Measurements from ENCODE around the gene TM9SF2.
"Not testable (repeated sequence)": the region's sequence is repeated elsewhere in the genome, so short reads cannot be mapped to it uniquely, and the experiment has no call there.

The TM9SF2 gene

DNA sequence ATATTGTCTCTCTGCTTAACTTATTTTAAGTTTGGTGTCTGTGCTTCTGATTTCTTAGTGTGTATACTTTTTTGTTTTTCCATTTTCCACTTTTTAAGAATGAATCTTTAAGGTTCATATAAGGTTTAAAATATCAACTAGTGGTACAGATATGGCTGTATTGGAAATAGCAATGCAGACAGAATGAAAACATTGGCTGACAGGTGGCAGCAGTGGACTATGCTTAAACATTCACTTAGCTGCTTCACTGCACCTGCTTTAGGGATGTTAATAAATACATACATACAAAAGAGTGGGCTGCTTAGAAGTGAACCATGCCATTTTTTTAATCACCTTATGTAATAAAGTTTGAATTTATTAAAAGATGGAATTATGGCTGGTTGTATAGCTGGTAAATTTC lies 27.3 kb downstream of the TM9SF2 start:
- DNase-seq, result no peak

DNA sequence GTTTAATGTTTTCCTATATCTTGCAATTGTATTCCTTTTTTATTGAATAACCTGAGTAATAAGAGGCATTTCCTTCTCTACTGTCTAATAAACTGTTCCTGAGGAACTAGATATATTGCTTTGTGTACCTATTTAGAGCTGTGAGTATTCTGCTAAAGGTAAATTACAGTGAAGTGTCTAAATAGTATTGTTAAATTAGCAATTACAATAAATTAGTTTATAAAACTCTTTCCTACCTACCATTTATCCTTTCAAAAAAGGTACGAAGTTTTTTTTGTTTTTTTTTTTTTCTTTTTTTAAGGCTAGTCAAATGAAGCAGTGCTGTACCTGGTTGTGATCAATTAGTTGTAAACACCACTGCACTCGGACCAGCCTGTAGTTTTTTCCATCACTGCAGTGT lies 34.8 kb downstream of the TM9SF2 start:
- DNase-seq, result no peak

DNA sequence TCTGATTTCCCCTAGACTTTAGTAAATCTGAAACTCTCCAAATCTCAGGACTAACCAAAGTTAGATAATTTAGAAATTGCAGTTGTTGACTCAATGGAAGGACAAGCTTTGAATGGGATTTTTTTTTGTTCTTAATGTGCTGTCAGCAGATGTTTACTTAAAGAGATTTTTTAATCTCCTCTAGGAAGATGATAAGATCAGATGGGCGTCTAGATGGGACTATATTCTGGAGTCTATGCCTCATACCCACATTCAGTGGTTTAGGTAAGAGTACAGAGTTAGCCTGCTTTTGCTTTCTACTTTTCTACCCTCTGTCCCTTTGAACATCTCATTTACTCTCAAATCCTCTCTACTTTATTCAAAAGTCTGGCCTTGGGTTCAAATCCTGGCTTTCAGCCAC lies 39.3 kb downstream of the TM9SF2 start:
- no peak for DNase-seq

- peak in 1 of 58 donors; percentile 11 for DNase-seq
Measured at GRCh38 chr13:99542788-99543406, 41.6 kb downstream of the TM9SF2 start.

GRCh38 chr13:99545361-99545760 lies 44.1 kb downstream of the TM9SF2 start:
- no peak for DNase-seq

GRCh38 chr13:99545979-99546378 lies 44.7 kb downstream of the TM9SF2 start:
- DNase-seq, result no peak

DNA sequence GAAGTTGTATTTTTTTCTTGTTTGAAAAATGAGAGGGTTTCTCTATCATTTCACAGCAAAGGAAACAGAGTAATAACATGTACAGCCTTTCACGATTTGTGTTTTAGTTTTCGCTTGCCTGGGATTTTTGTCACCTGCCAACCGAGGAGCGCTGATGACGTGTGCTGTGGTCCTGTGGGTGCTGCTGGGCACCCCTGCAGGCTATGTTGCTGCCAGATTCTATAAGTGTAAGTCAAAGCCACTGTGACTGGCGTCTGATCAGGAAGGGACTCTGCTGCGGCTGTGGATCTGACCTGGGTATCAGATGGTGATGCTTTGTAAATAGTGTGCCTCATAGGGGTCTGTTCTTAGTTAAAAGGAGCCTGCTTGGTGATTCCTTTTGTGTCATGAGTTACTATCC lies 45.6 kb downstream of the TM9SF2 start:
- no peak for DNase-seq

DNA sequence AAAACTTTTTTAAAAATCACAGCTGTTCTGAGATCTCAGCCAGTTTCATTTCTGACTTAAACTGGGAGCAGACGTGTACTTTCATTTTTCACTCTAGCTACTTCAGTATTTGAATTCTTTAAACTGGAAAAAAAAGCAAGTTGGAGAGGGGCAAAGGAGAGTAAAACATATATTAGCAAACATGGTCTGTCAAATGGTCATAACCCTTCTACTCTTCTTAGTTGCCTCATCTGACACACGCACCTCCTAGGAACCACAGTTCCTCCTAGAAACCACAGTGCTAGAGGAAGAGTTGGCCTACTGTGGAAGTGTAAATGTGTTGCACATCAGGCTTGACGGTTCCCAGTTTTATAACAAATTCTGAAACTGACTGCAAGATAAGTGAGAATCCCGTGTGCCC lies 47.2 kb downstream of the TM9SF2 start:
- no peak for DNase-seq

- no peak for DNase-seq
Measured at GRCh38 chr13:99553033-99553432, 51.8 kb downstream of the TM9SF2 start.

GRCh38 chr13:99555149-99555548 lies 53.9 kb downstream of the TM9SF2 start:
- no peak for DNase-seq

GRCh38 chr13:99556867-99557443 lies 55.7 kb downstream of the TM9SF2 start:
- DNase-seq, result no peak

DNA sequence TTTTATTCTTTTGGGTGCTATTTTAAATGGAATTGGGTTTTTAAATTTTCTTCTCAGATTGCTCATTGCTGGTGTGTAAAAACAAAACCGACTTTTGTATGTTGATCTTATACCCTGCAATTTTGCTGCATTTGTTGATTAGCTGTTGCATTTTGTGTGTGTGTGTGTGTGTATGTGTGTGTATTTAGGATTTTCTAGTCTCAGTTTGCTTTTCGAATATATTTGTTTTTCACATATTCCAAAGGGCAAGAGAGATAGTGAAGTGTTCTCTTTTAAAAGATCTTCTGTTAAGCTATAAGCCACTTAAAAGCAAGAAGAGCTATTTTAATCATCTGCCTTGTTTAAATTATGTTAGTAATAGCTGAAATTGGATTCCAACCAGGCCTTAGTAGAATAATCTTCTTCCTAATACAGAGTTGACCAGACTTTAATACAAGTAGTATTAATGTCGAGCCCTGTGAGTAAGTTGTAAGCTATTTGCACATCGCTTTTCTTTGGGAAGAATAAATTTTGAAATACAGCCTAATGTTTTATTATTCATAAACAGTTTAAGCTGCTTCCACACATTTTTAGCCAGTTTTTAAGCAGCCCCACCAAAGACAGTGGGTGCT lies 57.4 kb downstream of the TM9SF2 start:
- no peak for DNase-seq

DNA sequence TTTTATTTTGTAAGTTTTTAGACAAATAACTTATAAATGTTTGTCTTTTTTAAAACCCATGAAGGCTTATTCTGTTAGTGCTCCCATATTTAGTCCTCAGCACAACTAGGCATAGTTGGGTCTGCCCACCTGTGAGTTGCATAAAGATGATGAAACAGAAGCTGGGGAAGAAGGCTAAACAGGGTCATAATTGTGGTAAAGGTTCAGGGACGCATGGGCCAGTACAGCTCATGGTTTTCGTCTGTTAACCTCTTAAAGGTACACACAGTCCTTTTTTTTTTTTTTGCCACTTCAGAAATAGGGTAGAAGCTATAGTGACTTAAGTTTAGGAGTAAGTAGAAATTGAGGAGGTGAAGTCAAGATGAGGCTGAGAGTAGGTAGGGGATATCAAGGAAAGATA lies 58.3 kb downstream of the TM9SF2 start:
- no peak for DNase-seq

GRCh38 chr13:99563404-99563803 lies 62.1 kb downstream of the TM9SF2 start:
- no peak for DNase-seq

GRCh38 chr13:99564386-99564785 lies 63.1 kb downstream of the TM9SF2 start:
- DNase-seq, result no peak

- no peak for DNase-seq
Measured at GRCh38 chr13:99565478-99566124, 64.3 kb downstream of the TM9SF2 start.

- DNase-seq, result no peak
Measured at GRCh38 chr13:99566125-99567083, 65.1 kb downstream of the TM9SF2 start.

DNA sequence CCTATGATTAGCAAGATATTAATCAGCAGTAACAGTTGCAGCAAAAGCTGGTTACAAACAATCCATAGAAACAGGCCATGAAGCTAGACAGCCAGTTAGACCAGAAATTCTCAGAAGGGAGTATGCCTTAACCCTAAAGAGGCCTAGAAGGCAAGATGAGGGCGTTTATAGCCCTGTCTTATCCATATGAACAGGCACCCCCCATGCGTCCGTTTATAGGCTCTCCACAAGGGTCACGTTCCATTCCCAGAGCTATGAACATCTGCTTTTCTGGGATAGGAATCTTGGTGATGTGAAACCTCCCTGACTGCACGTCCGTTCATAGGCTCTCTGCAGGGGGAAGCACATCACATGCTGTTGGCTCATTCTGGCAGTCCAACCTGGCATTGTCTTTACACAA lies 67.6 kb downstream of the TM9SF2 start:
- not testable (repeated sequence) for DNase-seq

GRCh38 chr13:99572131-99572530 lies 70.9 kb downstream of the TM9SF2 start:
- no peak for DNase-seq

- peak in 1 of 58 donors; percentile 8 for DNase-seq
Measured at GRCh38 chr13:99572921-99573320, 71.6 kb downstream of the TM9SF2 start.

DNA sequence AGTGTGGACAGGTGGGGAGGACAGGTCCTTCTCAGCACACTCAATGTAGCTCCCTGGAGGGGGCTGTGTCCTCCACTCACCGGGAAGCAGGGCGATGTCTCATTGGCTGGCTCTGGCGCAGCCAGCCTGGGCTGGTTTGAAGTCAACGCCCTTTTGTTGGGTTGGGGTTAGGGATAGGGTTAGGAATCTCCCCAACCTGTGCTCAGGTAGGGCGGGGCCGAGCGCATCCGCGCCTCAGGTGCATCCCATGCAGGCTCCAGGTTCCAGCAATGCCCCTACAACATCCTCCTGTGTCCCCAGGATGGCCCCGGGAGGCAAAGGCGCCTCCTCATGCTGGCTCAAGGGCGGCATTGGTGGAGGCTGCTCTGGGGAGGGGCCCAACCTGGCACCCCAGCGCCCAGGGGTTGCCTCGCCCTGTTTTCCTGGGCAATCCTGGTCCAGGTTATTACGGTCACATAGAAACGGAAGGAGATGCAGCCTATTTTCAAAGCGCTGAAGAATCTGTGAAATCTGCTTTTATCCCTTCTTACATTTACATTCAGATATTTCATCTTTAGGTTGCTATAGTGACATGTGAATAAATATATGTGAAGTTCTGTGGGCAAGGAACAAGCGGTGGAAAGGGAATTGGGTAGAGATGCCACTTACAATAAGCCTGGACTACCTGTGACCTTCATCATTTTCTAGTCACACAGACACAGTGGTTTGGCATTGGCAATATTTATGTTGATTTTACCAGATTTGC lies 74.3 kb downstream of the TM9SF2 start:
- peak in 2 of 58 donors; percentile 11 to 36 for DNase-seq
